ENCODE results near the gene PIGU. TPM values are rescaled to one million over a fixed set of nuclear protein-coding genes. Genes with fewer than 3 reads are reported as not detected.

The PIGU gene
- total and polyA plus RNA-seq, 8 donors: 17.0 to 38.6 (median 30.3) TPM

GRCh38 chr20:34706302-34706875 is 29.5 kb upstream of the PIGU start:
- Histone ChIP-seq H3K9me3 (no peaks in the 10 kb centered on the region), H3K27me3 (peaks cover 0 to 4% of the 10 kb centered on the region in 2 donors), H3K4me1 (peaks cover 9 to 51% of the 10 kb centered on the region in 2 donors), H3K4me3 (no peak overlapping the region), H3K36me3 (no peaks in the 10 kb centered on the region), H3K27ac (peak overlapping the region; percentile 100)
- ATAC-seq (no peak), DNase-seq (no peak)
- intact Hi-C loops (cut with DNase I): loop anchor here in 1 of 2 donors (10.0 kb wide), 1 partner anchor 172 kb away; no protein-coding TSS in a partner anchor
- TF ChIP-seq CTCF (IDR thresholded peaks at IDR 0.05): no peak

GRCh38 chr20:34705397-34706301 is 28.8 kb upstream of the PIGU start:
- TF ChIP-seq CTCF (IDR thresholded peaks at IDR 0.05): peak in 1 of 2 donors; percentile 8
- no peaks in the 10 kb centered on the region for H3K9me3 ChIP-seq
- peak overlapping the region; percentile 100 for H3K27ac ChIP-seq
- peaks cover 0 to 4% of the 10 kb centered on the region in 2 donors for H3K27me3 ChIP-seq
- intact Hi-C loops (cut with DNase I): loop anchor here in 1 of 2 donors (10.0 kb wide), 1 partner anchor 171 kb away; no protein-coding TSS in a partner anchor
- ATAC-seq (peak; percentile 2), DNase-seq (peak in 1 of 4 donors; percentile 51)
- no peaks in the 10 kb centered on the region for H3K36me3 ChIP-seq
- H3K4me3 ChIP-seq: peak overlapping the region; percentile 72 to 76
- H3K4me1 ChIP-seq: peaks cover 9 to 49% of the 10 kb centered on the region in 2 donors

- DNase-seq (no peak), ATAC-seq (no peak)
- no peak for TF ChIP-seq CTCF (IDR thresholded peaks at IDR 0.05)
- H3K9me3 ChIP-seq: no peaks in the 10 kb centered on the region
- peak overlapping the region; percentile 100 for H3K27ac ChIP-seq
- peak overlapping the region; percentile 72 to 76 for H3K4me3 ChIP-seq
- intact Hi-C loops (cut with DNase I): loop anchor here in 1 of 2 donors (10.0 kb wide), 1 partner anchor 170 kb away; no protein-coding TSS in a partner anchor
- H3K27me3 ChIP-seq: peaks cover 0 to under 1% of the 10 kb centered on the region in 2 donors
- H3K4me1 ChIP-seq: peaks cover 9 to 43% of the 10 kb centered on the region in 2 donors
- H3K36me3 ChIP-seq: no peaks in the 10 kb centered on the region
These were observed 28.1 kb upstream of the PIGU start for GRCh38 chr20:34705008-34705396.

- peak within 1 kb of the TSS; percentile 100 for H3K27ac ChIP-seq
- H3K27me3 ChIP-seq: no peaks in the 10 kb centered on the region
- intact Hi-C loops (cut with DNase I): loop anchor here in 1 of 2 donors (10.0 kb wide), 1 partner anchor 170 kb away; no protein-coding TSS in a partner anchor
- no peaks in the 10 kb centered on the region for H3K36me3 ChIP-seq
- ATAC-seq: peak; percentile 78
- peak within 1 kb of the TSS; percentile 72 to 76 for H3K4me3 ChIP-seq
- H3K4me1 ChIP-seq: peaks cover 9 to 38% of the 10 kb centered on the region in 2 donors
- no peak for TF ChIP-seq CTCF (IDR thresholded peaks at IDR 0.05)
- peak; percentile 79 to 95 (median 94) for DNase-seq
- no peaks in the 10 kb centered on the region for H3K9me3 ChIP-seq
These were observed 27.5 kb upstream of the PIGU start, which contains the start of gene TP53INP2 for GRCh38 chr20:34704177-34705007. TP53INP2 (plus strand) TSS chr20:34704344; CDS start chr20:34708740, 4,396 bp downstream.
